IPS-18c (cell line): ENCODE results near the gene PDE3A.

Source experiments
- H3K4me3 ChIP-seq: 2 replicates; pipeline ENCODE4 v1.7.0; 2013; ENCODE audit warnings: low read depth, mild to moderate bottlenecking, low read length, moderate library complexity; ENCODE audit not compliant: insufficient read depth
- H3K9me3 ChIP-seq: one replicate; pipeline ENCODE4 v1.6.1; 2013; ENCODE audit warnings: mild to moderate bottlenecking, low read length, moderate library complexity; ENCODE audit not compliant: control insufficient read depth, insufficient read depth

Gene PDE3A

GRCh38 chr12:20469300-20469699 is 101.0 kb downstream of the PDE3A start:
- H3K4me3 ChIP-seq: no peak overlapping the region
- H3K9me3 ChIP-seq: no peaks in the 10 kb centered on the region

GRCh38 chr12:20469756-20470155 is 101.4 kb downstream of the PDE3A start:
- no peak overlapping the region for H3K4me3 ChIP-seq
- H3K9me3 ChIP-seq: no peaks in the 10 kb centered on the region

DNA sequence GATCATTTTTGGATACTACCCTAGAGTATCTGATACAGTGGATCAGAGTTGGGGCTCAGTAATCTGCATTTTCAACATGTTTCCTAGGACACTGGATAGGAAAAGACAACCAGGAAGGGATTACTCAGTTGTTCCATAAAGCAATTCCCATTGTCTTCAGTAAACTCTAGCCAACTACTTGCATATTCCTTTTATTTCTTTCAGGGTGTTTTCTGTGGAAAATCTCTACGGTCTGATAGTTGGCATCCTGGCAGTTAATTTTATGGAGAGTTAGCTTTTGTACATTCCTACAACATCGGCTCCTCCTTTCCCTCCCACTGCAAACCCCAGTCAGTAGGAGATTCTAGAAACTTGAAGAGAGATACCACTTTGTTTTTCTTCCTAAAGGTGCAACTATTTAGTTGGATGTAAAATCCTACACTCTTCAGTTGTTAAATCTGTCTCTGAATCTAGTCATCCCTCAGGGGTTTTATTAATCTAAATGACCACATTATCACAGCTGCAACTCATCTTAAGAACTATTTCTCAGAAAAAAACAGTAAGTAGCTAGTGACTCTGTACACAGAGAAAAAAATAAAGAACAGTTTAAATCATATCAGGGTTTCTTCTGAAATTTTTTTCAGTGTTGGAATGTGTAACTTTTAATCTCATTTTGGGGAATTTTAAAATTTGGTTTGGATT is 103.9 kb downstream of the PDE3A start:
- Histone ChIP-seq H3K4me3 (no peak overlapping the region), H3K9me3 (no peaks in the 10 kb centered on the region)

DNA sequence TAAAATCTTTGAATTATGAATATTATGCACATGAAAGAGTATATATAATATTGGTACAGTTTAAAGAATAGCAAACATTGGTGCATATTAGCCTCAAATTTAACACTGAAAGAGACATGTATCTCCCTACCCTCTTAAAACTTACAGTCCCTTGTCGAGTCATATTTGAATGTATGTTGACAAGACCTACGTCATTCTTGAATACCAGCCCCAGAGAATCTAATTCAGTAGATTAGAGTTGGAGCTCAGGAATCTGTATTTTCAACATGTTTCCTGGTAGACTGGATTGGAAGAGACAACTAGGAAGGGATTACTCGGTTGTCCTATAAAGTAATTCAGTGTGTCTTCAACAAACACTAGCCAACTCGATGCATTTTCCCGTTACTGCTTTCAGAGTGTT is 104.8 kb downstream of the PDE3A start:
- no peaks in the 10 kb centered on the region for H3K9me3 ChIP-seq

GRCh38 chr12:20474016-20474415 is 105.7 kb downstream of the PDE3A start:
- no peak overlapping the region for H3K4me3 ChIP-seq
- no peaks in the 10 kb centered on the region for H3K9me3 ChIP-seq

More for the DNA sequence above, 104.8 kb downstream of the PDE3A start:
- H3K4me3 ChIP-seq: no peak overlapping the region

GRCh38 chr12:20474443-20474842 is 106.1 kb downstream of the PDE3A start:
- H3K4me3 ChIP-seq: no peak overlapping the region

DNA sequence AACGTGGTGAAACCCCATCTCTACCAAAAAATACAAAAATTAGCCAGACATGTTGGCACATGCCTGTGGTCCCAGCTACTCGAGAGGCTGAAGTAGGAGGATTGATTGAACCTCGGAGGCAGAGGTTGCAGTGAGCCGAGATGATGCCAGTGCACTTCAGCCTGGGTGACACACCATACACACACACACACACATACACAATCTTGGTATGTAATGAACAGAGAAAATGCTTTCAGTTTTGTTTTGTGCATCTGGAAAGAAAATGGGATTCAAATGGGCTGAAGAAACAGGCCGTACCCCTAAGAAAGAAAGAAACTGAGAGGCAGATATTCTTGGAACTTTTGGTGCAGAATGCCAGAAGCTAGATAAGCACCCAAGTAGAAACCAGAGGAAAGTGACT is 107.2 kb downstream of the PDE3A start:
- Histone ChIP-seq H3K4me3 (no peak overlapping the region), H3K9me3 (no peaks in the 10 kb centered on the region)

More at GRCh38 chr12:20474443-20474842, 106.1 kb downstream of the PDE3A start:
- H3K9me3 ChIP-seq: no peaks in the 10 kb centered on the region

- H3K4me3 ChIP-seq: no peak overlapping the region
- no peaks in the 10 kb centered on the region for H3K9me3 ChIP-seq
Observed at GRCh38 chr12:20476551-20476950, 108.2 kb downstream of the PDE3A start.

DNA sequence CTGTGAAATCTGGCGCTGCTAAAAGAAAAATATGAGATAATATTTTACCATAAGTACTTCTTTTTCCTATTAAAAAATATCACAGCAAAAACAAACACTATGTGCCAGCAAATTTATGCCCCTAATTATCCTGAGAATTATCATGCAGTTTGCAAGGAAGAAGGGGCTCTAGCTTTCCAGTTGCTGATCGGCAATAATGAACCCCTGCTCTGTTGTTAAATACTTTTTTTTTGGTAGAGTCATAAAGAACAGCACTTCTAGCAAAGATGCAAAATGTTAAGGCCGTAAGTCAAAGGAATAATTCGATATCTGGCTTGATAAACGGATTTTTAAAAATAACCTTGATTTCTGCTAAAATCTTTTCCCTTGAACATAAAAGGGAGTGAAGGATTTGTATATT is 108.9 kb downstream of the PDE3A start:
- Histone ChIP-seq H3K9me3 (no peaks in the 10 kb centered on the region), H3K4me3 (no peak overlapping the region)

GRCh38 chr12:20477672-20478071 is 109.3 kb downstream of the PDE3A start:
- no peaks in the 10 kb centered on the region for H3K9me3 ChIP-seq
- H3K4me3 ChIP-seq: no peak overlapping the region

DNA sequence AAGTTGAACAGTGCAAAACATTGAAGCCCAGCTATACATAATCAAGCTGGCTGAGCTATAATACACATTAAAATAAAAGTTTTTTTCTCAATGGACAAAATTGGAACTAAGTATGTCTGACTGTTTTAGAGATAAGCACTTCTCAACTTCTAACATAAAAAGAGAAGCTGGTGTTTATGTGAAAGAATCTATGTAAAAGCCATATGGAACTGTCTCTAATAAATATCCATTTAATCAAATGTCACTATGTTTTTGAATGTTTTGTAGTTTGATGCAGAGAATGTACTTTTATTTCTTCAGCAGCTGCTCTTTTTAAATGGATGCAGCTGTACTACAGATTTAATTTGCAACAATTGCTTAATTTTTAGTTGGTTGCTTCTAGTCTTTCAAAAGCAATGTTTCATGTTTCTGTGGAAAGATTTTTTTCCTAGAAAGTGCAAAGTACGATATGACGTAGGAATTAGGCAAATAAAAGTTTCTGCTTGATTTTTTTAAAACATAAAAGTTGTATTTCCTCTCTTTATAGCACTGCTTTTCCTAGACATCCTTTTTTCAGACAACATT is 114.2 kb downstream of the PDE3A start:
- H3K9me3 ChIP-seq: no peaks in the 10 kb centered on the region
- no peak overlapping the region for H3K4me3 ChIP-seq

DNA sequence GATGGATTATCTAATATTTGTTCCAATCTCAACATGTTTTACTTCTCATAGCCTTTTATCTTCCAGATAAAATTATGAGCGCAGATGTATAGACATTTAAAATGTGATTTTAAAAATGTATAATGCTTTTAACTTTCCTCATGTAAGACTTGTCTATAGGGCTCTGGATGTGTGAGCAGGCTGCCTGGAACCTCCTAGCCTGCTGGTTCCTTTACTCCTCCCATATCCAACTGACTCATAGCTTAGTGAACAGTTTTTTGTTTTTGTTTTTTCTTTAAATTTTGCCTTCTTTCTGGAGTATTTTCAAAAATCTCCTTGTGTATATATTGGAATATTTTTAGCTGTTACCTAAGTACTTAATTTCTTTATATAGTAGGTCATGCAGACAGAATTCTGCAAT is 115.4 kb downstream of the PDE3A start:
- Histone ChIP-seq H3K9me3 (no peaks in the 10 kb centered on the region), H3K4me3 (no peak overlapping the region)

- H3K9me3 ChIP-seq: no peaks in the 10 kb centered on the region
- H3K4me3 ChIP-seq: no peak overlapping the region
Observed at GRCh38 chr12:20486233-20486632, 117.9 kb downstream of the PDE3A start.

DNA sequence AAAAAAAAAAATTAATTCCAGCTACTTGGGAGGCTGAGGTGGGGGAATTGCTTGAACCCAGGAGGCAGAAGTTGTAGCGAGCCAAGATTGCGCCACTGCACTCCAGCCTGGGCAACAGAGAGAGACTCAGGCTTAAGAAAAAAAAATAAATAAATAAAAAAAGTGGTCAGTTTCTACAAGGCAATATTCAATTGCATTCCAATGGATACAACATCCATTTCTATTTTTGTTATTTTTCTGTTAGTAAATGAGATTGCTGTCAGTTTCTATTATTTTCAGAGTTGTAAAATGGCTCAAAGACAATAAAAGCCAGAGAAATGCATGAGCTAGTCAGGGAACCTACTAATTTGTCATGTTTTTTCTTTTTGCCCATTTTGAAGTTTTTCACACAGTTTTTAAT is 119.2 kb downstream of the PDE3A start:
- H3K4me3 ChIP-seq: no peak overlapping the region
- no peaks in the 10 kb centered on the region for H3K9me3 ChIP-seq

DNA sequence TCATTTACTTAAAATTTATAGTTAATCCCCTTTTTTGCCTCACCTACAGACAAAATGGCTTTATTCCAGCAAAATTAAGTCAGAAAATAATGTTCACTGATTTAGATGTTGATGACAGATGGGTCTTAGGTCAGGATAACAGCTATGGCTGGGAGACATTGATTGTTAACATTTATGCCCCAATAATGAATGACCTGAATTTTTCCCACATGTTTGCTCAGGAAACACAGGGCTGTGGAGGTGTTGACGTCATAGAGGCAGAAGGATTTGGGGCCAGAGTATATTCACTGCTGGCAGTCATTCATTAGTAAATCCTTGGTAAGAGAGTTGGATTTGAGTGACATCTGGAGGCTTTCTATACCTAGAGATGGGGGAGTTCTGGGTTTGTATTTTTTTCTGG is 121.3 kb downstream of the PDE3A start:
- H3K4me3 ChIP-seq: no peak overlapping the region
- no peaks in the 10 kb centered on the region for H3K9me3 ChIP-seq

- no peak overlapping the region for H3K4me3 ChIP-seq
- H3K9me3 ChIP-seq: no peaks in the 10 kb centered on the region
Observed at GRCh38 chr12:20490213-20490612, 121.9 kb downstream of the PDE3A start.

- Histone ChIP-seq H3K9me3 (no peaks in the 10 kb centered on the region), H3K4me3 (no peak overlapping the region)
Observed at GRCh38 chr12:20491290-20491689, 123.0 kb downstream of the PDE3A start.

DNA sequence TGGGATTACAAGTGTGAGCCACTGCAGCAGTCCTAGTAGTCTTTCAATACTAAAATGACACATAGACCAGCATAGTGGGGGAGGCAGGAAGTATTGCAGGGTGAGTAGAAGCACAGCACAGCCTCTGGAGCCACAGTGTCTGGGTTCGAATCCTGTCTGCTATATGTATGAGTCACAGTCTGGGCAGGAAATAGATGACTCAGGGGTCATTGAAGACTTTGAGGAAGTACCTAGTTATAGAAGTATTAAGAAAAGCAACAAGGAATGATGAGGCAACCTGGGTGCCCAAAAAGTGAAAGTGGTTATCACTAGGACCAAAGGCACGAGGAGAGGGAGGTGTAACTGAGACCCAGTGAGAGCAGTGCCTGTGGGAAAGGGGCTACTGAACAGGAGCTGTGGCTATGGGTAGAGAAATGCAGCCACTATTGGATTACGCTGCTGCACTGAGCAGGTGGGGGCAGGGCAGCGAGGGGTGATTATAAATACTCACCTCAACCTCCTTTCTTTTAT is 124.0 kb downstream of the PDE3A start:
- Histone ChIP-seq H3K9me3 (no peaks in the 10 kb centered on the region), H3K4me3 (no peak overlapping the region)

DNA sequence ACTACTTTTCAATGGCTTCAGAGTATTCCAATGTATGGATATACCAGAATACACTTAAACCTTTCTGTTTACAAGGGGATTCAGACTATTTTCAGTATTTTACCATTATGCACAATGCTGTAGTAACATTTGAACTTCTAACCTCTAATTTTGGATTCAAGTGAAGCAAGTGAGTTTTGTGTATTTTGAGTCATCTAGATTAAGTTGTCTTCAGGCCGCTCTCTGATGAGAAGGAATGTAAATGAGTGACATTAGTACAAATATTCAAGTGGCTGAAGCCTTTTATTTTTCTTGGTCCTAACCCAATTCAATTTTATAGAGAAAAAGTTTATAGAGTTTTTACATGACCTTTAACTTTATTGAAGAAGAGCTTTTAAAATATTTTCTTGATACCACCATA is 125.6 kb downstream of the PDE3A start:
- Histone ChIP-seq H3K9me3 (no peaks in the 10 kb centered on the region), H3K4me3 (no peak overlapping the region)
